Tibial nerve (tissue), 4 donors: ENCODE data around the gene TSC22D4. TPM values are rescaled to one million over a fixed set of nuclear protein-coding genes. Genes with fewer than 3 reads are reported as not detected.

Experiments
- DNase-seq, 2 donors: peaks; one replicate each; pipeline ENCODE4 v3.0.0-alpha.2; 2019; ENCODE audit warnings: low spot score in 2 of 2
- H3K27ac ChIP-seq, 4 donors: fragments of 200-600 bp; sonication (generic) in 3 of 4; one replicate each; pipeline ENCODE4 v1.5.1; 2017 to 2019; ENCODE audit warnings: mild to moderate bottlenecking in 1 of 4
- H3K27me3 ChIP-seq, 2 donors: fragments of 200-600 bp; sonication (generic) in 1 of 2; one replicate each; pipeline versions ENCODE4 v1.5.1 to v1.6.0; 2017 to 2019
- H3K36me3 ChIP-seq, 3 donors: fragments of 200-600 bp; sonication (generic); one replicate each; pipeline ENCODE4 v1.5.1; 2018 to 2019
- H3K4me1 ChIP-seq, 4 donors: fragments of 200-600 bp; sonication (generic) in 3 of 4; one replicate each; pipeline ENCODE4 v1.5.1; 2017 to 2019
- H3K4me3 ChIP-seq, 4 donors: fragments of 200-600 bp; sonication (generic) in 3 of 4; one replicate each; pipeline ENCODE4 v1.5.1; 2017 to 2019; ENCODE audit warnings: mild to moderate bottlenecking in 1 of 4, moderate library complexity in 1 of 4
- H3K9me3 ChIP-seq, 4 donors: fragments of 200-600 bp; sonication (generic) in 3 of 4; one replicate each; pipeline ENCODE4 v1.5.1; 2017 to 2019
- CTCF ChIP-seq, 5 experiments: fragments of 200-600 bp in 3 of 5; fragments of 450-650 bp in 2 of 5; sonication (generic) in 3 of 5; IDR thresholded peaks; one replicate each; pipeline ENCODE4 v1.5.1; 2016 to 2019; ENCODE audit warnings: antibody characterized with exemption in 5 of 5, mild to moderate bottlenecking in 3 of 5, moderate library complexity in 2 of 5
- EP300 ChIP-seq, 2 donors: sonication (generic); formaldehyde crosslinking; IDR thresholded peaks; one replicate each; pipeline ENCODE4 v1.6.1; 2017; ENCODE audit warnings: antibody characterized with exemption in 2 of 2, mild to moderate bottlenecking in 1 of 2
- POLR2A ChIP-seq, 2 donors: fragments of 450-650 bp; IDR thresholded peaks; one replicate each; pipeline ENCODE4 v1.6.1; 2017; ENCODE audit warnings: antibody characterized with exemption in 2 of 2, mild to moderate bottlenecking in 2 of 2, moderate library complexity in 2 of 2
- WGBS, 2 donors: methylation state at CpG; one replicate each; pipeline ENCODE4 v1.1.5; 2018; 5-methylcytosine and 5-hydroxymethylcytosine counted together
- total RNA-seq, 4 donors: library from RNA; depleted of rRNA; stranded (reverse); fragments of >200 nt; gene quantifications; one replicate each; pipeline ENCODE4 v1.1.0, GENCODE V29; 2016

Gene TSC22D4
- total RNA-seq, 4 donors from 2014 or later: 154 to 224 (median 188) TPM

GRCh38 chr7:100433276-100433591 lies 45.8 kb downstream of the TSC22D4 start:
- H3K4me3 ChIP-seq: no peak overlapping the region
- no peaks in the 10 kb centered on the region for H3K9me3 ChIP-seq
- 64 to 65% methylated on average over 4 of the region's 4 CpGs for WGBS, 2 donors
- H3K27me3 ChIP-seq: no peaks in the 10 kb centered on the region
- DNase-seq: no peak
- peak overlapping the region in 1 of 4 donors; percentile 30 for H3K27ac ChIP-seq
- peaks cover 0 to 39% (median 7%) of the 10 kb centered on the region in 3 donors for H3K36me3 ChIP-seq
- no peak for TF ChIP-seq CTCF (IDR thresholded peaks at IDR 0.05)
- no peak for TF ChIP-seq POLR2A (IDR thresholded peaks at IDR 0.05)
- TF ChIP-seq EP300 (IDR thresholded peaks at IDR 0.05): no peak
- peaks cover 0 to 51% (median 30%) of the 10 kb centered on the region in 4 donors for H3K4me1 ChIP-seq

DNA sequence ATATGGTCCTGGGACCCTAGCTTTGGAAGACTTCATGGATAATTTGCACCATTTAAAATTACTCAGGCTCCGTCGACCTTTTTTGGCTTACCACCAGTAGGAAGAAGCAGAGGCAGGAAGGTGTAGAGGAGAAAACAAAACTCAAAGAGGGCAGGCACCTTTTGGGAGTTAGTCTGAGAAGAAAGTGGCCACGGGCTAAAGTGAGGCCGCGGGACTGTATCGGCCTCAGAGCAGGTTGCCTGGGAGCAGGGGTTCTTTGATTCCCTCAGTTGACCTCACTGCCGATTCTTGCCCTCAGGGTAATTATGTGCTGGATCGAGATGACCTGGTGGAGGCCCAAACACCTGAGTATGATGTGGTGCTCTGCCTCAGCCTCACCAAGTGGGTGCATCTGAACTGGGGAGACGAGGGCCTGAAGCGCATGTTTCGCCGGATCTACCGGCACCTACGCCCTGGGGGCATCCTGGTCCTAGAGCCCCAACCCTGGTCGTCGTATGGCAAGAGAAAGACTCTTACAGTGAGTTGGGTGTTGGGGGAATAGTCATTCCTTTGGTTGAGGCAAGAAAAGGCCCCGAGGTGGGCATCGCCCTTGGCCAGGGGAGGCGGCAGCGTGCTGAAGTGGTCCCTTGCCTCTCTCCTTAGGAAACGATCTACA lies 46.3 kb downstream of the TSC22D4 start:
- DNase-seq: no peak
- TF ChIP-seq EP300 (IDR thresholded peaks at IDR 0.05): no peak
- TF ChIP-seq POLR2A (IDR thresholded peaks at IDR 0.05): no peak
- no peak for TF ChIP-seq CTCF (IDR thresholded peaks at IDR 0.05)
- WGBS, 2 donors: 81 to 83% methylated on average over 21 of the region's 21 CpGs
- Histone ChIP-seq H3K27me3 (no peaks in the 10 kb centered on the region), H3K4me3 (no peak overlapping the region), H3K4me1 (peaks cover 0 to 55% (median 30%) of the 10 kb centered on the region in 4 donors), H3K9me3 (no peaks in the 10 kb centered on the region), H3K36me3 (peaks cover 0 to 39% (median 7%) of the 10 kb centered on the region in 3 donors), H3K27ac (peak overlapping the region in 2 of 4 donors; percentile 19 to 100)

- Histone ChIP-seq H3K4me3 (no peak overlapping the region), H3K4me1 (peaks cover 0 to 62% (median 30%) of the 10 kb centered on the region in 4 donors), H3K27me3 (no peaks in the 10 kb centered on the region), H3K9me3 (no peaks in the 10 kb centered on the region), H3K27ac (peak overlapping the region in 2 of 4 donors; percentile 19 to 100), H3K36me3 (peaks cover 0 to 39% (median 7%) of the 10 kb centered on the region in 3 donors)
- WGBS, 2 donors: 88 to 89% methylated on average over 4 of the region's 4 CpGs
- TF ChIP-seq EP300 (IDR thresholded peaks at IDR 0.05): no peak
- no peak for TF ChIP-seq CTCF (IDR thresholded peaks at IDR 0.05)
- no peak for TF ChIP-seq POLR2A (IDR thresholded peaks at IDR 0.05)
- no peak for DNase-seq
Observed at GRCh38 chr7:100432053-100432452, 47.0 kb downstream of the TSC22D4 start.

DNA sequence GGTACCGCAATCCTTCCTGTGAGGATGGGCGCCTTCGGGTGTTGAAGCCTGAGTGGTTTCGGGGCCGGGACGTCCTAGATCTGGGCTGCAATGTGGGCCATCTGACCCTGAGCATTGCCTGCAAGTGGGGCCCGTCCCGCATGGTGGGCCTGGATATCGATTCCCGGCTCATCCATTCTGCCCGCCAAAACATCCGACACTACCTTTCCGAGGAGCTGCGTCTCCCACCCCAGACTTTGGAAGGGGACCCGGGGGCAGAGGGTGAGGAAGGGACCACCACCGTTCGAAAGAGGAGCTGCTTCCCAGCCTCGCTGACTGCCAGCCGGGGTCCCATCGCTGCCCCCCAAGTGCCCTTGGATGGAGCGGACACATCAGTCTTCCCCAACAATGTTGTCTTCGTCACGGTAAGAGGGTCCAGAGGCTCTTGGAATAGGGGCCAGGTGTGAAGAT lies 47.7 kb downstream of the TSC22D4 start:
- TF ChIP-seq CTCF (IDR thresholded peaks at IDR 0.05) (no peak), POLR2A (IDR thresholded peaks at IDR 0.05) (no peak), EP300 (IDR thresholded peaks at IDR 0.05) (no peak)
- H3K4me3 ChIP-seq: peak overlapping the region in 1 of 4 donors; percentile 75
- WGBS, 2 donors: 88 to 90% methylated on average over 20 to 23 of the region's 23 CpGs
- no peak for DNase-seq
- no peaks in the 10 kb centered on the region for H3K27me3 ChIP-seq
- H3K4me1 ChIP-seq: peaks cover 0 to 62% (median 30%) of the 10 kb centered on the region in 4 donors
- no peaks in the 10 kb centered on the region for H3K9me3 ChIP-seq
- peaks cover 0 to 39% (median 7%) of the 10 kb centered on the region in 3 donors for H3K36me3 ChIP-seq
- H3K27ac ChIP-seq: peak overlapping the region in 2 of 4 donors; percentile 99 to 100

DNA sequence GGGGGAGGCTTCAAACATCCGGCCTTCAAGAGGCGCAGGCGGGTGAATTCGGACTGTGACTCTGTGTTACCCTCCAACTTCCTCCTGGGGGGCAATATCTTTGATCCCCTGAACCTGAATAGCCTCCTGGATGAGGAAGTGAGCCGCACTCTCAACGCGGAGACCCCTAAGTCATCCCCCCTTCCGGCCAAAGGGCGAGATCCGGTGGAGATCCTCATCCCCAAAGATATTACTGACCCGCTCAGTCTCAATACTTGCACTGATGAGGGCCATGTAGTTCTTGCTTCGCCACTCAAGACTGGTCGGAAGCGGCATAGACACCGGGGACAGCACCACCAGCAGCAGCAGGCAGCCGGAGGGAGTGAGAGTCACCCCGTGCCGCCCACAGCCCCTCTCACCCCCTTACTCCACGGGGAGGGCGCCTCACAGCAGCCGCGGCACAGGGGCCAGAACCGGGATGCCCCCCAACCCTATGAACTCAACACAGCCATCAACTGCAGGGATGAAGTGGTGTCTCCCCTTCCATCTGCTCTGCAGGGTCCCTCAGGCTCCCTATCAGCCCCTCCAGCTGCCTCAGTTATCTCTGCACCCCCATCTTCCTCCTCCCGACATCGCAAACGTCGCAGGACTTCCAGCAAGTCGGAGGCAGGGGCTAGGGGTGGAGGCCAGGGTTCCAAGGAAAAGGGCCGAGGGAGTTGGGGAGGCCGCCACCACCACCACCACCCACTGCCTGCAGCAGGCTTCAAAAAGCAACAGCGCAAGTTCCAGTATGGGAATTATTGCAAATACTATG lies 48.3 kb downstream of the TSC22D4 start:
- no peak for DNase-seq
- H3K4me1 ChIP-seq: peaks cover 0 to 62% (median 30%) of the 10 kb centered on the region in 4 donors
- no peaks in the 10 kb centered on the region for H3K9me3 ChIP-seq
- peak overlapping the region; percentile 74 to 97 (median 86) for H3K4me3 ChIP-seq
- no peaks in the 10 kb centered on the region for H3K27me3 ChIP-seq
- TF ChIP-seq POLR2A (IDR thresholded peaks at IDR 0.05) (no peak), EP300 (IDR thresholded peaks at IDR 0.05) (no peak), CTCF (IDR thresholded peaks at IDR 0.05) (no peak)
- 23 to 24% methylated on average over 25 to 26 of the region's 31 CpGs for WGBS, 2 donors
- H3K27ac ChIP-seq: peak overlapping the region; percentile 97 to 100 (median 100)
- peaks cover 0 to 39% (median 7%) of the 10 kb centered on the region in 3 donors for H3K36me3 ChIP-seq
